WERI-Rb-1 (cell line): Measurements from ENCODE around the gene SP3.
A peak's percentile ranks its signal among the peaks of the same experiment; 100 is the strongest.

Experiments
- DNase-seq: peaks from one replicate; pipeline ENCODE4 v3.0.0-alpha.2; 2020
- H3K27ac ChIP-seq: fragments of 250-450 bp; sonication (Bioruptor Pico); 2 replicates; pipeline ENCODE4 v1.5.1; 2020; ENCODE audit warnings: mild to moderate bottlenecking, moderate library complexity
- H3K27me3 ChIP-seq: fragments of 250-450 bp; sonication (Bioruptor Pico); 2 replicates; pipeline ENCODE4 v1.5.1; 2021; ENCODE audit warnings: mild to moderate bottlenecking, low read depth, moderate library complexity; ENCODE audit not compliant: insufficient read depth, severe bottlenecking
- H3K36me3 ChIP-seq: fragments of 250-450 bp; sonication (Bioruptor Pico); 2 replicates; pipeline ENCODE4 v1.5.1; 2020; ENCODE audit warnings: mild to moderate bottlenecking, moderate library complexity
- H3K4me3 ChIP-seq: 2 replicates; pipeline ENCODE4 v1.5.1; 2011; ENCODE audit warnings: low read depth, mild to moderate bottlenecking, control low read depth, low read length
- H3K9me3 ChIP-seq: fragments of 250-450 bp; sonication (Bioruptor Pico); 2 replicates; pipeline ENCODE4 v1.5.1; 2021; ENCODE audit warnings: mild to moderate bottlenecking, moderate library complexity; ENCODE audit not compliant: severe bottlenecking
- CTCF ChIP-seq: IDR thresholded peaks from 2 replicates; pipeline ENCODE4 v1.5.1; 2011; ENCODE audit warnings: low read depth, mild to moderate bottlenecking, control low read depth, inconsistent platforms, low read length

The SP3 gene

GRCh38 chr2:173986805-173987204 lies 21.6 kb upstream of the SP3 start:
- no peaks in the 10 kb centered on the region for H3K9me3 ChIP-seq
- no peak overlapping the region for H3K4me3 ChIP-seq
- no peak overlapping the region for H3K27ac ChIP-seq
- DNase-seq: no peak
- no peaks in the 10 kb centered on the region for H3K27me3 ChIP-seq
- H3K36me3 ChIP-seq: no peaks in the 10 kb centered on the region
- no peak for TF ChIP-seq CTCF

GRCh38 chr2:173985605-173985992 lies 20.4 kb upstream of the SP3 start:
- TF ChIP-seq CTCF: no peak
- H3K27me3 ChIP-seq: no peaks in the 10 kb centered on the region
- H3K4me3 ChIP-seq: no peak overlapping the region
- DNase-seq: no peak
- no peaks in the 10 kb centered on the region for H3K36me3 ChIP-seq
- H3K27ac ChIP-seq: no peak overlapping the region
- no peaks in the 10 kb centered on the region for H3K9me3 ChIP-seq

GRCh38 chr2:173984866-173985604 lies 19.9 kb upstream of the SP3 start:
- Histone ChIP-seq H3K4me3 (no peak overlapping the region), H3K9me3 (no peaks in the 10 kb centered on the region), H3K27me3 (no peaks in the 10 kb centered on the region), H3K36me3 (no peaks in the 10 kb centered on the region), H3K27ac (no peak overlapping the region)
- no peak for TF ChIP-seq CTCF
- DNase-seq: no peak

GRCh38 chr2:173983391-173983871 lies 18.3 kb upstream of the SP3 start:
- H3K9me3 ChIP-seq: no peaks in the 10 kb centered on the region
- H3K4me3 ChIP-seq: no peak overlapping the region
- no peaks in the 10 kb centered on the region for H3K27me3 ChIP-seq
- H3K27ac ChIP-seq: peak overlapping the region; percentile 16; the same call in 1 of the 2 replicates
- no peak for TF ChIP-seq CTCF
- H3K36me3 ChIP-seq: no peaks in the 10 kb centered on the region
- no peak for DNase-seq

- Histone ChIP-seq H3K9me3 (no peaks in the 10 kb centered on the region), H3K36me3 (no peaks in the 10 kb centered on the region), H3K4me3 (no peak overlapping the region), H3K27me3 (no peaks in the 10 kb centered on the region), H3K27ac (peak overlapping the region; percentile 39; the same call in 1 of the 2 replicates)
- peak; percentile 32 for DNase-seq
- TF ChIP-seq CTCF: no peak
These were observed 17.7 kb upstream of the SP3 start for GRCh38 chr2:173982918-173983317.
